Ishikawa (cell line): ENCODE data around the gene PLA2G7.

Source experiments
- CEBPB ChIP-seq: IDR thresholded peaks from 2 replicates; pipeline ENCODE4 v1.6.1; 2012
- CREB1 ChIP-seq: IDR thresholded peaks from 2 replicates; pipeline ENCODE4 v1.6.1; 2012; ENCODE audit warnings: low read depth
- EGR1 ChIP-seq: IDR thresholded peaks from 2 replicates; pipeline ENCODE4 v1.6.1; 2012
- EP300 ChIP-seq: IDR thresholded peaks from 2 replicates; pipeline ENCODE4 v1.6.1; 2012; ENCODE audit warnings: borderline replicate concordance
- FOXM1 ChIP-seq: IDR thresholded peaks from 2 replicates; pipeline ENCODE4 v1.6.1; 2012; ENCODE audit warnings: low read depth, borderline replicate concordance
- NFIC ChIP-seq: IDR thresholded peaks from 2 replicates; pipeline ENCODE4 v1.6.1; 2012
- RAD21 ChIP-seq: IDR thresholded peaks from 2 replicates; pipeline ENCODE4 v1.6.1; 2012; ENCODE audit warnings: low read depth
- TAF1 ChIP-seq: IDR thresholded peaks from 2 replicates; pipeline ENCODE4 v1.6.1; 2012; ENCODE audit warnings: low read depth, mild to moderate bottlenecking
- TCF12 ChIP-seq: IDR thresholded peaks from 2 replicates; pipeline ENCODE4 v1.6.1; 2012; ENCODE audit warnings: low read depth
- TEAD4 ChIP-seq: IDR thresholded peaks from 2 replicates; pipeline ENCODE4 v1.6.1; 2012
- YY1 ChIP-seq: IDR thresholded peaks from 2 replicates; pipeline ENCODE4 v1.6.1; 2012; ENCODE audit warnings: low read depth
- ZBTB7A ChIP-seq: IDR thresholded peaks from 2 replicates; pipeline ENCODE4 v1.6.1; 2012; ENCODE audit warnings: low read depth
- TF ChIP-seq, protein P1 (sequence below): IDR thresholded peaks from 2 replicates; pipeline ENCODE4 v1.6.1; 2012; ENCODE audit warnings: low read depth, mild to moderate bottlenecking
- TF ChIP-seq, protein P2 (sequence below): IDR thresholded peaks from 2 replicates; pipeline ENCODE4 v1.6.1; 2012
- TF ChIP-seq, protein P3 (sequence below): IDR thresholded peaks from 2 replicates; pipeline ENCODE4 v1.6.1; 2012

PLA2G7 gene

DNA sequence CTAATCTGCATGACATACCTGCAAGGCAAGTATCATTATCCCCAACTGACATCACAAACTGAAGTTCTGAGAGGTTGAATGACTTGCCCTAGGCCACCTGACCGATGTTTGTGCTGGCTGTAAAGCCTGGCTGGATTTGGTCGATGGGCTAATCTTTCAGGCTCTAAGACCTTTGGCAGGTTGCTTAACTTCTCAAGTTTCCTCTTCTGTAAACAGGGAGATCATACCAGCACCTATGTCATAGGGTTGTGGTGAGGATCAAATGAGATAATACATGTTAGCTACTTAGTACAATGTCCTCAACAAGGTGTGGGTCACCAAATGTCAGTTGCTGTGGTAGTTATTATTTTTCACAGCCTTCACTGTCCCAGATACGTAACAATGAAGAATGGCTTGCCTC, 25.8 kb upstream of the PLA2G7 start:
- TF ChIP-seq CREB1 (no peak), FOXM1 (no peak), EGR1 (no peak), TCF12 (no peak), RAD21 (no peak), CEBPB (no peak), TEAD4 (no peak), EP300 (no peak), TAF1 (no peak), ZBTB7A (no peak), NFIC (no peak), YY1 (no peak)
- TF ChIP-seq, protein P1, sequence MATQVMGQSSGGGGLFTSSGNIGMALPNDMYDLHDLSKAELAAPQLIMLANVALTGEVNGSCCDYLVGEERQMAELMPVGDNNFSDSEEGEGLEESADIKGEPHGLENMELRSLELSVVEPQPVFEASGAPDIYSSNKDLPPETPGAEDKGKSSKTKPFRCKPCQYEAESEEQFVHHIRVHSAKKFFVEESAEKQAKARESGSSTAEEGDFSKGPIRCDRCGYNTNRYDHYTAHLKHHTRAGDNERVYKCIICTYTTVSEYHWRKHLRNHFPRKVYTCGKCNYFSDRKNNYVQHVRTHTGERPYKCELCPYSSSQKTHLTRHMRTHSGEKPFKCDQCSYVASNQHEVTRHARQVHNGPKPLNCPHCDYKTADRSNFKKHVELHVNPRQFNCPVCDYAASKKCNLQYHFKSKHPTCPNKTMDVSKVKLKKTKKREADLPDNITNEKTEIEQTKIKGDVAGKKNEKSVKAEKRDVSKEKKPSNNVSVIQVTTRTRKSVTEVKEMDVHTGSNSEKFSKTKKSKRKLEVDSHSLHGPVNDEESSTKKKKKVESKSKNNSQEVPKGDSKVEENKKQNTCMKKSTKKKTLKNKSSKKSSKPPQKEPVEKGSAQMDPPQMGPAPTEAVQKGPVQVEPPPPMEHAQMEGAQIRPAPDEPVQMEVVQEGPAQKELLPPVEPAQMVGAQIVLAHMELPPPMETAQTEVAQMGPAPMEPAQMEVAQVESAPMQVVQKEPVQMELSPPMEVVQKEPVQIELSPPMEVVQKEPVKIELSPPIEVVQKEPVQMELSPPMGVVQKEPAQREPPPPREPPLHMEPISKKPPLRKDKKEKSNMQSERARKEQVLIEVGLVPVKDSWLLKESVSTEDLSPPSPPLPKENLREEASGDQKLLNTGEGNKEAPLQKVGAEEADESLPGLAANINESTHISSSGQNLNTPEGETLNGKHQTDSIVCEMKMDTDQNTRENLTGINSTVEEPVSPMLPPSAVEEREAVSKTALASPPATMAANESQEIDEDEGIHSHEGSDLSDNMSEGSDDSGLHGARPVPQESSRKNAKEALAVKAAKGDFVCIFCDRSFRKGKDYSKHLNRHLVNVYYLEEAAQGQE: no peak
- TF ChIP-seq, protein P2, sequence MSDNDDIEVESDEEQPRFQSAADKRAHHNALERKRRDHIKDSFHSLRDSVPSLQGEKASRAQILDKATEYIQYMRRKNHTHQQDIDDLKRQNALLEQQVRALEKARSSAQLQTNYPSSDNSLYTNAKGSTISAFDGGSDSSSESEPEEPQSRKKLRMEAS: no peak
- TF ChIP-seq, protein P3, sequence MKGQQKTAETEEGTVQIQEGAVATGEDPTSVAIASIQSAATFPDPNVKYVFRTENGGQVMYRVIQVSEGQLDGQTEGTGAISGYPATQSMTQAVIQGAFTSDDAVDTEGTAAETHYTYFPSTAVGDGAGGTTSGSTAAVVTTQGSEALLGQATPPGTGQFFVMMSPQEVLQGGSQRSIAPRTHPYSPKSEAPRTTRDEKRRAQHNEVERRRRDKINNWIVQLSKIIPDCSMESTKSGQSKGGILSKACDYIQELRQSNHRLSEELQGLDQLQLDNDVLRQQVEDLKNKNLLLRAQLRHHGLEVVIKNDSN: no peak

DNA sequence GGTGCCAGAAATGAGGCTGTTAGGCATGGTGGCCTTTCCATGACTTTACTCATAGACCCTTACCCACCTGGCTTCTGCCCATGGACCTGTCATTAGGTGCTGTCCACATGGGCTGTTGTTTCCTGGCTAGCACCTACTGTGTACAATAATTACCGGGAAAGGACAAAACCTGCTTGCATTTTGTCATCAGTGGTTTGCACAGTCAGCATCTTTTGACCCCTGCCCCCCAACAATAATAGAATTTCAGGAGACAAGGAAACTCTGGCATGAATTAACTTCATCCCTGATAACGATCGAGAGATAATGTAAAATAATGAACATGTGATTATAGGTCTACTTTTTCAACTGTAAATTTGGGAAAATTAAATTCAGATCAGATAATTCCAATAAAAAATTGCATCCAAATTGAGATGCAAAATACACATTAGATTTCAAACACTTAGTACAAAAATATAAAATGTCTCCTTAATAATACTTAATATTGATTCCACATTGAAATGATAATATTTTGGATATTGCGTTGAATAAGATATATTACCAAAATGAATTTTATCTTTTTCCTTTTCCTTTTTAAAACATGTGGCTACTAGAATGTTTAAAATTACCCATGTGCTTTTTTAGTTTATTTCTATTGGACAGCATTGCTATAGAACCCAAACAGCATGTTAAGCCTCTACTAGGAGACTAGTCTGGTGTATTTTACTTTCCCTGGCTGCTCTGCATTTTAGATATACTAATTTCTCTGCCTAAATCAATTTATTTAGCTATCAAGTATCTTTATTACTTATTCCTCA, 24.0 kb upstream of the PLA2G7 start:
- TF ChIP-seq FOXM1 (no peak), EGR1 (no peak), ZBTB7A (no peak), RAD21 (no peak), CEBPB (no peak), TAF1 (no peak), TCF12 (no peak), EP300 (no peak), NFIC (no peak), CREB1 (no peak), TEAD4 (no peak), YY1 (no peak)
- TF ChIP-seq, protein P2: no peak
- TF ChIP-seq, protein P1: no peak
- TF ChIP-seq, protein P3: no peak

DNA sequence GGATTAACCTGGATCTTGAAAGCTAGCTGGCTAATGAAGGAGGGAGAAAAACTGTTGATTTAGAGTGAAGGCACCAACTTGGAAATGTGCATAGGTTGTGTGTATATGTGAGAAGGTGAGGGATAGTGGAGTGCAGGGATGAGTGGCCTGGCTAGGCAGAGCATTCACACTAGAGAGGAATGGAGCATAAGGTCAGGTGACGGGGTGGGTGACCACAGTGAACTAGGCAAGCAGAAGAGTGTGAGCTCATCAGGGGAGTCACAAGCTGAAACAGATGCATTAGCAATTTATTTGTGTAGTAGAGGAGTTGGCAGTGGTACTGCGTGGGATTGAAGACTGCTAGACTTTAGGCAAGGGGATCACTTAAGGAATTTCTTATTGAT, 22.0 kb upstream of the PLA2G7 start:
- no peak for TF ChIP-seq TCF12
- TF ChIP-seq, protein P3: no peak
- no peak for TF ChIP-seq RAD21
- TF ChIP-seq, protein P1: no peak
- no peak for TF ChIP-seq FOXM1
- TF ChIP-seq ZBTB7A: no peak
